Astrocyte of the cerebellum (primary cell): Measurements from ENCODE around the gene PDE6A.

Source experiments
- DNase-seq: peaks from one replicate; pipeline ENCODE4 v3.0.0-alpha.2; 2011; ENCODE audit warnings: low read depth
- H3K4me3 ChIP-seq: 2 replicates; pipeline ENCODE4 v1.5.1; 2011; ENCODE audit warnings: mild to moderate bottlenecking, low read depth, low read length, moderate library complexity
- in situ Hi-C: cut with HindIII; loops from 2 replicates; pipeline ENCODE4 v1.10.0; 2017; ENCODE audit warnings: low sequenced_read_pairs
- TF ChIP-seq, protein P1 (sequence below): IDR thresholded peaks from 2 replicates; pipeline ENCODE4 v1.5.1; 2012; ENCODE audit warnings: low read length, low read depth, moderate library complexity, mild to moderate bottlenecking; ENCODE audit errors: missing control alignments

PDE6A gene

DNA sequence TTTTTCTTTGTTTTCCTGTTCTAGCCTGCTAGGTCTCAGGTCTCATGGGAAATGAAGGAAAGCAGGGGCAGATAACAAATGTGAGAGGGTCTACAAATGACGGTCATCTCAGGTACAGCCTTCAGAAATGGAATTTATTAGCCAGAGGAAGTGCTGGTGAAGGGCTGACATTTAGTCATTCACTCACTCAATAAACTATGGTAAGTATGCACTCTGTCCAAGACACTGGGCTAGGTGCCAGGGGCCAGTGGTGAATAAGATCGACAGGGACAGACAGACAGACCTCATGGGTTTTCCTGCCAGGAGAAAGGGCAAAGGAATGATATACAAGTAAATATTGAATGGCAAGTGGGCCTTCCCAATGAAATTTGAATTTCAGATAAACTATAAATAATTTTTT, 6.3 kb downstream of the PDE6A start:
- TF ChIP-seq, protein P1, sequence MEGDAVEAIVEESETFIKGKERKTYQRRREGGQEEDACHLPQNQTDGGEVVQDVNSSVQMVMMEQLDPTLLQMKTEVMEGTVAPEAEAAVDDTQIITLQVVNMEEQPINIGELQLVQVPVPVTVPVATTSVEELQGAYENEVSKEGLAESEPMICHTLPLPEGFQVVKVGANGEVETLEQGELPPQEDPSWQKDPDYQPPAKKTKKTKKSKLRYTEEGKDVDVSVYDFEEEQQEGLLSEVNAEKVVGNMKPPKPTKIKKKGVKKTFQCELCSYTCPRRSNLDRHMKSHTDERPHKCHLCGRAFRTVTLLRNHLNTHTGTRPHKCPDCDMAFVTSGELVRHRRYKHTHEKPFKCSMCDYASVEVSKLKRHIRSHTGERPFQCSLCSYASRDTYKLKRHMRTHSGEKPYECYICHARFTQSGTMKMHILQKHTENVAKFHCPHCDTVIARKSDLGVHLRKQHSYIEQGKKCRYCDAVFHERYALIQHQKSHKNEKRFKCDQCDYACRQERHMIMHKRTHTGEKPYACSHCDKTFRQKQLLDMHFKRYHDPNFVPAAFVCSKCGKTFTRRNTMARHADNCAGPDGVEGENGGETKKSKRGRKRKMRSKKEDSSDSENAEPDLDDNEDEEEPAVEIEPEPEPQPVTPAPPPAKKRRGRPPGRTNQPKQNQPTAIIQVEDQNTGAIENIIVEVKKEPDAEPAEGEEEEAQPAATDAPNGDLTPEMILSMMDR, result no peak
- in situ Hi-C loops, result no loop called here
- no peak for DNase-seq
- no peak overlapping the region for H3K4me3 ChIP-seq

DNA sequence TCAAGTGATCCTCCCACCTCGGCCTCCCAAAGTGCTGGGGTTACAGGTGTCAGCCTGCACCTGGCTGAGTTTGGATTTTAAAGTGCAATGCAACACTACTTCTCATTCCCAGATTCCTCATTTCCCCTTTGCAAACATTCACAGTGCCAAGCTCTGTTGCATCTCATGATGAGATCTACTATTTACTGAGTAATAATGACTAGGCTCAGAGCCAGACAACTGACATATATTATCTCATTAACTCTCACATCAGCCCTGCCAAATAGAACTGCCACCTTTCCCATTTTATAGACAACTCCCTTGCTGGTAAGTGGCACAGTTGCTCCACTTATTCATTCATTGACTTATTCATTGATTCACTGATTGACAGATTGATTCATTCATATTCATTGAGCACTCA, 7.0 kb downstream of the PDE6A start:
- TF ChIP-seq, protein P1, result no peak
- H3K4me3 ChIP-seq, result no peak overlapping the region
- in situ Hi-C loops, result no loop called here
- DNase-seq, result no peak

DNA sequence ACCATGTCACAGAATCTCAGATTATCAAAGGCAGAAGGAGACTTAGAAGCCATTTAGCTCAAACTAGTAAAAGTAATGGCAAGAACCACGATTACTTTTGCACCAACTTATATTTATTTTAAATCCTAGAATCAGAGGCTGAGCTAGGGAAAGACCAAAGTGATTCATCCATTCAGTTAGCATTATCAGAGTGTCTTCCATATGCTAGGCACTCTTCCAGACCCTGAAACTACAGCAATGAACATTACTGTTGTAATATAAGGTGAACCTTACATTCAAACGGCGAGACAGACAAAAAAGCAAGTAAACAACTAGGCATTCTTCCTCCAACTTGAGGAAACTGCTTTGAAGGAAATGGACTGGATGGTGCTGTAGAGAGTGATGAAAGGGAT, 7.9 kb downstream of the PDE6A start:
- TF ChIP-seq, protein P1, result no peak
- DNase-seq, result no peak
- in situ Hi-C loops, result no loop called here
- H3K4me3 ChIP-seq, result no peak overlapping the region

DNA sequence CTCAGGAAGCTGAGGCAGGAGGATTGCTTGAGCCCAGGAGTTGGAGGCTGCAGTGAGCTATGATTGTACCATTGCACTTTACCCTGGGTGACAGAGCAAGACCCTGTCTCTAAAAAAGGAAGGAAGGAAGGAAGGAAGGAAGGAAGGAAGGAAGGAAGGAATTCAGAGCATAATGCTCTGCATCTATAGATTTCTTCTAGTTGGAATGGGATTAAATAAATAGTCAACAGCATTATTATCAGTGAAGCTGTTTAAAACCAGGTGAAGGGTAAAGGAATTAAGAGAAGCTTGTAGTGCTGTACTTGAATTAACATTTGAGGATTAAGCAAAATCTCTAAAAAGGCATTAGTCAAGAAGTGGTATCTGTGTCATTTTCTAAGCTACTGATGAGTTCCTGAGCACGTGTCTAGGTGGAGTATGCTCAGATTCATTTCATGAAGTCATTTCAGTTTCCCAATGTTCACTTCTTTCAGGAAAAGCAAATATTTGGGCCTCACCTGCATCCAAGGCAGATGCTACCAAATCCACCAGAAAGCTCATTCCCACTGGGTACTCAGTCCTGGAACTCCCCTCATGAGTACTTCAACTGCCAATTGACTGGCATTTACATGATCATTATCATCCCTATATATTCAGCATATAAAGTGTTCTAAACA, 8.4 kb downstream of the PDE6A start:
- in situ Hi-C loops, result no loop called here
- no peak for DNase-seq
- H3K4me3 ChIP-seq, result no peak overlapping the region
- TF ChIP-seq, protein P1, result no peak

DNA sequence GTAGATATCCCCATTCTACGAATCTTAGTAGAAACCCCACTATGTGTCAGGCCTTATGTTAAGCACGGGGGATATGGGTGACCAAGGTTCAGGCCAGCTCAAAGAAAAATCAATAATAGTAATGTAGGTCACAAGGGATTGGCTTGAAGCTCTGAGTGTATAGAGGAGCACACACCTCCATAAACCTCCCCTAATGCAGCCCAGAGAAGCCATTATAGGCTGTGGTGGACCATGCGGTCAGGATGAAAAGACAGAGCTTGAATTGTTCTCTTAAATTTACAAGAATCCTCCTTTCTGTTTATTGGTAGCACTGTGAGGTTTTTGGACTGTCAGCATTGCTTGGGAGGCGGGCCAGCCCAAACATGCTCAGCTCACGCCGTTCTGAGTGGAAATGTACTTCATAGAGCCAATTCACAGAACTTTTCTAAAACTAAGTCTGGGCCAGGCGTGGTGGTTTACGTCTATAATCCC, 9.1 kb downstream of the PDE6A start:
- no peak for DNase-seq
- in situ Hi-C loops, result no loop called here
- TF ChIP-seq, protein P1, result no peak
- no peak overlapping the region for H3K4me3 ChIP-seq

DNA sequence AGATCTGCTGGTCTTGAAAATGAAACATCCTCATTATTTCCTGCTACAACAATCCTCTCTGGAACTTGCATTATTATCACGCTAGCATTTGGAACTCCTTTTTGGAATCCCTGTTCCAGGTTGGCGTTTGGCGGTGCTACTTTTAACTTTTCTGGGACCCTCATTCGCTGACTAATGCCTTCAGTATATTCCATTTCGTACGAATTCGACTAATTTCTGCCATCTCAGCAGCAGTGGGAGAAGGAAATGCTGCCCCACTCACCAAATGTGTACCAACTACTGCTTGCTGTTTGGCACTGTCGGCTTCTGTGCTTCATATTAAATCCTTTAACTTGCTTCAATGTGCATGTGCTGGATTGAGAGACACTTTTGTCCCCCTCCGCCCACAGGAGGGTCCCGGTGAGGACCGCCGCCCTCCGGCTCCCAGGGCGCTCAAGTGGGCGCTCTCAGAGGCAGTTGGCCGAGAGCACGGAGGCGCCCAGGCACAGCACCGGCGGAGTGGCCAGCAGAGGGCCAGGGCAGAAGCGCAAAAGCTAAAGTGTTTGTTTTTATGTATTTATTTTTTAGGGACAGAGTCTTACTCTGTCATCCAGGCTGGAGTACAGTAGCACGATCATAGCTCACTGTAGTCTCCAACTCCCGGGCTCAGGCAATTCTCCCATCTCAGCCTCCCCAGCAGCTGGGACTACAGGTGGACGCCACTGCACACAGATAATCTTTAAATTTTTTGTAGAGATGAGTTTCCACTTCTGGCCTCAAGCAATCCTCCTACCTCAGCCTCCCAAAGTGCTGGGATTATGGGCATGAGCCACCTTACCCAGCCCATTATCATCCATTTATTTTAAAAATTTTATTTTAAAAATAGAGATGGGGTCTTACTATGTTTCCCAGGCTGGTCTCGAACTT, 11.9 kb downstream of the PDE6A start:
- H3K4me3 ChIP-seq, result no peak overlapping the region
- DNase-seq, result no peak
- in situ Hi-C loops, result no loop called here
- TF ChIP-seq, protein P1, result peak; percentile 39
